Esophagus muscularis mucosa (tissue), 4 donors: ENCODE results near the gene RNF26. TPM values are rescaled to one million over a fixed set of nuclear protein-coding genes. Genes with fewer than 3 reads are reported as not detected.
"Not testable (repeated sequence)": the region's sequence is repeated elsewhere in the genome, so short reads cannot be mapped to it uniquely, and the experiment has no call there.

Source experiments
- DNase-seq: peaks from one replicate; pipeline ENCODE4 v3.0.0-alpha.2; 2017; ENCODE audit errors: extremely low spot score
- H3K27ac ChIP-seq, 4 donors: fragments of 200-600 bp; sonication (generic); replicated peaks in 1 of 4; 1 replicate in 3 of 4; 2 replicates in 1 of 4; pipeline ENCODE4 v1.5.1; 2016 to 2019; ENCODE audit warnings: mild to moderate bottlenecking in 1 of 4
- H3K27me3 ChIP-seq, 4 donors: fragments of 200-600 bp; sonication (generic); one replicate each; pipeline versions ENCODE4 v1.5.1 to v1.6.0; 2016 to 2019
- H3K36me3 ChIP-seq, 4 donors: fragments of 200-600 bp; sonication (generic); one replicate each; pipeline ENCODE4 v1.5.1; 2016 to 2019
- H3K4me1 ChIP-seq, 4 donors: fragments of 200-600 bp; sonication (generic); one replicate each; pipeline ENCODE4 v1.5.1; 2016 to 2019
- H3K4me3 ChIP-seq, 4 donors: fragments of 200-600 bp; sonication (generic); 1 replicate in 2 of 4; 2 replicates in 2 of 4; pipeline ENCODE4 v1.5.1; 2016 to 2019; ENCODE audit warnings: mild to moderate bottlenecking in 4 of 4, moderate library complexity in 1 of 4
- H3K9me3 ChIP-seq, 4 donors: fragments of 200-600 bp; sonication (generic); 1 replicate in 3 of 4; 2 replicates in 1 of 4; pipeline ENCODE4 v1.5.1; 2016 to 2019
- CTCF ChIP-seq, 3 experiments: fragments of 200-600 bp in 2 of 3; fragments of 450-650 bp in 1 of 3; sonication (generic) in 2 of 3; IDR thresholded peaks; one replicate each; pipeline ENCODE4 v1.5.1; 2017 to 2019; ENCODE audit warnings: antibody characterized with exemption in 3 of 3, mild to moderate bottlenecking in 2 of 3, moderate library complexity in 1 of 3
- EP300 ChIP-seq: sonication (generic); formaldehyde crosslinking; IDR thresholded peaks from one replicate; pipeline ENCODE4 v1.6.1; 2017; ENCODE audit warnings: antibody characterized with exemption
- POLR2A ChIP-seq: fragments of 450-650 bp; IDR thresholded peaks from one replicate; pipeline ENCODE4 v1.6.1; 2017; ENCODE audit warnings: antibody characterized with exemption, moderate library complexity, mild to moderate bottlenecking, low read depth
- POLR2AphosphoS5 ChIP-seq, 2 donors: sonication (generic); formaldehyde crosslinking; IDR thresholded peaks; one replicate each; pipeline ENCODE4 v1.6.1; 2017; ENCODE audit warnings: antibody characterized with exemption in 2 of 2
- WGBS: methylation state at CpG from one replicate; pipeline ENCODE4 v1.1.5; 2018; 5-methylcytosine and 5-hydroxymethylcytosine counted together
- intact Hi-C: fragments of 100-400 bp; cut with DNase I; formaldehyde crosslinking; loops from one replicate; pipeline ENCODE4 v1.15.1; 2023
- small RNA-seq, 3 donors: library from RNA; depleted of rRNA; stranded (forward); fragments of <200 nt; gene quantifications; one replicate each; pipeline ENCODE3, GENCODE V24; 2016
- total RNA-seq, 4 donors: library from RNA; depleted of rRNA; stranded (reverse); fragments of >200 nt; gene quantifications; one replicate each; pipeline versions ENCODE4 v1.1.0 to v1.2.1, GENCODE V29; 2016

The RNF26 gene
- total RNA-seq, 4 donors from 2014 or later = 14.2 to 33.2 (median 20.9) TPM

GRCh38 chr11:119381181-119381988, 47.1 kb downstream of the RNF26 start, which contains the start of gene USP2:
TSS of gene USP2 (minus strand) at chr11:119381690. CDS start at chr11:119373480, 8,210 bp downstream.
- Histone ChIP-seq H3K27ac (peak within 1 kb of the TSS; percentile 72 to 81 (median 79)), H3K27me3 (no peaks in the 10 kb centered on the region), H3K4me3 (peak within 1 kb of the TSS; percentile 53 to 59 (median 56)), H3K9me3 (no peaks in the 10 kb centered on the region), H3K36me3 (no peaks in the 10 kb centered on the region), H3K4me1 (peaks cover 23 to 41% (median 35%) of the 10 kb centered on the region in 4 donors)
- intact Hi-C loops = loop anchor here (2.0 kb wide), 1 partner anchor 93 kb away; no protein-coding TSS in a partner anchor
- WGBS = 0% methylated on average over 22 of the region's 54 CpGs
- TF ChIP-seq POLR2AphosphoS5 (IDR thresholded peaks at IDR 0.05) (peak; percentile 85 to 91), POLR2A (peak; percentile 38), CTCF (IDR thresholded peaks at IDR 0.05) (peak; percentile 91 to 96 (median 93)), EP300 (peak; percentile 76)
- peak; percentile 99 for DNase-seq

GRCh38 chr11:119382101-119382500, 47.8 kb downstream of the RNF26 start:
- Histone ChIP-seq H3K27me3 (no peaks in the 10 kb centered on the region), H3K27ac (peak overlapping the region; percentile 72 to 81 (median 79)), H3K4me3 (peak overlapping the region; percentile 53 to 59 (median 56)), H3K36me3 (no peaks in the 10 kb centered on the region), H3K4me1 (peaks cover 19 to 34% (median 28%) of the 10 kb centered on the region in 4 donors), H3K9me3 (no peaks in the 10 kb centered on the region)
- WGBS = 9% methylated on average over 9 of the region's 9 CpGs
- no peak for TF ChIP-seq EP300
- no peak for TF ChIP-seq POLR2AphosphoS5 (IDR thresholded peaks at IDR 0.05)
- TF ChIP-seq POLR2A = no peak
- TF ChIP-seq CTCF (IDR thresholded peaks at IDR 0.05) = no peak
- no peak for DNase-seq
- intact Hi-C loops = no loop called here

- H3K4me3 ChIP-seq = peak overlapping the region in 1 of 4 donors; percentile 57
Observed at GRCh38 chr11:119382513-119382912, 48.2 kb downstream of the RNF26 start.

GRCh38 chr11:119384332-119384731, 50.0 kb downstream of the RNF26 start:
- Histone ChIP-seq H3K27ac (no peak overlapping the region), H3K4me3 (no peak overlapping the region), H3K4me1 (peaks cover 19 to 23% (median 21%) of the 10 kb centered on the region in 4 donors), H3K9me3 (no peaks in the 10 kb centered on the region), H3K36me3 (no peaks in the 10 kb centered on the region), H3K27me3 (no peaks in the 10 kb centered on the region)
- TF ChIP-seq POLR2A (no peak), POLR2AphosphoS5 (IDR thresholded peaks at IDR 0.05) (no peak), EP300 (no peak), CTCF (IDR thresholded peaks at IDR 0.05) (no peak)
- intact Hi-C loops = no loop called here
- DNase-seq = no peak
- WGBS = 86% methylated on average over 2 of the region's 2 CpGs

More at GRCh38 chr11:119382513-119382912, 48.2 kb downstream of the RNF26 start:
- H3K9me3 ChIP-seq, H3K27me3 ChIP-seq, DNase-seq, H3K27ac ChIP-seq, intact Hi-C loops, H3K36me3 ChIP-seq: not testable (repeated sequence)
- 91% methylated on average over 14 of the region's 14 CpGs for WGBS
- peaks cover 19 to 30% (median 24%) of the 10 kb centered on the region in 4 donors for H3K4me1 ChIP-seq

Small RNA genes within 50 kb of the gene (small RNA-seq; reads per million reads assigned to genes)
- gene RF01225 (0 reads per million in 3 donors), gene RNU6-262P (0 reads per million in 3 donors)

Other genes with a start within 250 kb of the RNF26 start
- 1 to 10 TPM; 3.1 to 7.8 (median 6.1) TPM for gene HMBS, start 249.6 kb upstream of the RNF26 start, total RNA-seq
- gene DPAGT1, start 232.7 kb upstream of the RNF26 start, total RNA-seq = 10 to 100 TPM; 14.2 to 28.7 (median 19.9) TPM
- 10 to 100 TPM in 2 of 4 donors, 1 to 10 TPM in 2; 7.5 to 15.2 (median 9.4) TPM for gene C2CD2L, start 227.2 kb upstream of the RNF26 start, total RNA-seq
- 10 to 100 TPM; 22.8 to 30.8 (median 26.4) TPM for gene HINFP, start 212.9 kb upstream of the RNF26 start, total RNA-seq
- gene ABCG4, start 185.5 kb upstream of the RNF26 start, total RNA-seq = 1 to 10 TPM in 1 of 4 donors, under 1 TPM in 3; 0.33 to 1.4 (median 0.60) TPM
- 10 to 100 TPM; 21.5 to 47.3 (median 27.2) TPM for gene NLRX1, start 165.8 kb upstream of the RNF26 start, total RNA-seq
- under 1 TPM in 1 of 4 donors, not detected in 3; 0.29 TPM for gene NHERF4, start 149.1 kb upstream of the RNF26 start, total RNA-seq
- 10 to 100 TPM; 20.7 to 27.7 (median 24.1) TPM for gene CBL, start 128.2 kb upstream of the RNF26 start, total RNA-seq
- 1,000 to 10,000 TPM in 1 of 4 donors, 100 to 1,000 TPM in 3; 607 to 1,312 (median 805) TPM for gene MCAM, start 17.4 kb upstream of the RNF26 start, total RNA-seq
- 10 to 100 TPM; 23.7 to 74.3 (median 51.6) TPM for gene C1QTNF5, start 6.4 kb downstream of the RNF26 start, total RNA-seq
- gene MFRP, start 12.2 kb downstream of the RNF26 start, total RNA-seq = under 1 TPM in 1 of 4 donors, not detected in 3; 0.11 TPM
- gene USP2, start 47.2 kb downstream of the RNF26 start, total RNA-seq = 1 to 10 TPM; 4.6 to 9.9 (median 6.1) TPM
- gene THY1, start 88.6 kb downstream of the RNF26 start, total RNA-seq = 10 to 100 TPM; 13.3 to 70.1 (median 25.4) TPM